ENCODE measurements around the gene AFAP1L1. TPM values are rescaled to one million over a fixed set of nuclear protein-coding genes. Genes with fewer than 3 reads are reported as not detected.

AFAP1L1 gene
- total and polyA plus RNA-seq, 10 of the 15 experiments (the other 5 are each of a cell fraction or from before 2014, with no cell fraction given) = 0.11 TPM; not detected in 9

- whole genome bisulfite sequencing (ENCODE audit: insufficient coverage, insufficient replicate concordance, low lambda C conversion rate, missing lambda C conversion rate) = 4% methylated on average over 14 of the region's 18 CpGs
- Histone ChIP-seq H3K27ac (ENCODE audit: control insufficient read depth, insufficient read depth) (peak overlapping the region; percentile 48), H3K4me1 (ENCODE audit: control insufficient read depth, insufficient read depth, low read length) (peaks cover 13% of the 10 kb centered on the region), H3K79me2 (ENCODE audit: control insufficient read depth, insufficient read depth, low read length) (peaks cover 10% of the 10 kb centered on the region), H3K36me3 (ENCODE audit: control insufficient read depth in 2 of 2, insufficient read depth in 2 of 2, low read length in 1 of 2) (no peaks in the 10 kb centered on the region; a peak in 2 of 4 replicates), H3K4me3 (peak overlapping the region; percentile 84), H2AFZ (ENCODE audit: control insufficient read depth, low read depth, low read length) (peak overlapping the region; percentile 96), H3K9ac (ENCODE audit: control insufficient read depth, insufficient read depth, low read length) (peak overlapping the region; percentile 80), H4K20me1 (ENCODE audit: control insufficient read depth, insufficient read depth) (no peaks in the 10 kb centered on the region), H3K27me3 (replicated peaks in 1 of 2; ENCODE audit: control insufficient read depth in 2 of 2, insufficient read depth in 2 of 2, low read length in 1 of 2) (no peaks in the 10 kb centered on the region), H3K4me2 (ENCODE audit: control insufficient read depth, insufficient read depth) (peak overlapping the region; percentile 95), H3K9me3 (replicated peaks; ENCODE audit: control insufficient read depth, insufficient read depth, low read length) (no peaks in the 10 kb centered on the region)
- ChIA-PET POLR2A (interaction anchor here (0.6 to 4.2 kb wide), 8 partner anchors 9 to 1068 kb away, joined by 3 to 66 read pairs (median 4); partner anchors contain the start of genes CSNK1A1 and GRPEL2), RAD21 (ENCODE audit: unreplicated experiment) (interaction anchor here (0.8 to 3.1 kb wide), 6 partner anchors 12 to 260 kb away, joined by 3 to 30 read pairs (median 5); partner anchors contain the start of genes CSNK1A1 and GRPEL2), CTCF (interaction anchor here (1.0 to 7.5 kb wide), 10 partner anchors 9 to 260 kb away, joined by 3 to 81 read pairs (median 6); partner anchors contain the start of genes CSNK1A1 and GRPEL2), SMC1A (ENCODE audit: uncharacterized antibody, unreplicated experiment) (interaction anchor here (0.6 to 4.0 kb wide), 6 partner anchors 12 to 597 kb away, joined by 3 to 23 read pairs (median 3); partner anchors contain the start of gene GRPEL2)
- intact Hi-C loops (cut with micrococcal nuclease; ENCODE audit: unreplicated experiment) = no loop called here
- TSS peak; percentile 52 for BruUV-seq (replicated peaks)
- FAIRE-seq = no peak
- ATAC-seq = peak; percentile 43
- no peak for DNase-seq (ENCODE audit: low read depth, low spot score)
- in situ Hi-C loops (cut with MboI) = no loop called here
- no peak for TF ChIP-seq SMC3 (IDR thresholded peaks at IDR 0.05; ENCODE audit: borderline replicate concordance, low read length)
- TF ChIP-seq GATAD2B (conservative IDR thresholded peaks at IDR 0.05; ENCODE audit: low read depth) = 0 out of 2 replicates have a peak, but pooled peaks have one; percentile 5
- TF ChIP-seq NKRF (conservative IDR thresholded peaks at IDR 0.05) = 0 out of 2 replicates have a peak, but pooled peaks have one; percentile 27
- 0 out of 2 replicates have a peak, but pooled peaks have one; percentile 13 for TF ChIP-seq SPI1 (IDR thresholded peaks at IDR 0.05; ENCODE audit: borderline replicate concordance, insufficient read depth, low read depth, low read length)
Measured at GRCh38 chr5:149358294-149358651, 86.6 kb downstream of the AFAP1L1 start.

Measured in GM12878 (cell line).